K562 (cell line): ENCODE measurements around the gene FCHSD1. TPM values are rescaled to one million over a fixed set of nuclear protein-coding genes. Genes with fewer than 3 reads are reported as not detected.
A peak's percentile ranks its signal among the peaks of the same experiment; 100 is the strongest.

Source experiments
- ATF7 ChIP-seq: fragments of 450-650 bp; IDR thresholded peaks from 2 replicates; pipeline ENCODE4 v1.7.1; 2014; ENCODE audit warnings: mild to moderate bottlenecking, moderate library complexity
- CBFA2T2 ChIP-seq: fragments of 450-650 bp; conservative IDR thresholded peaks from 2 replicates; pipeline ENCODE4 v1.6.1; 2017; ENCODE audit warnings: mild to moderate bottlenecking
- CBX3 ChIP-seq, 2 experiments: IDR thresholded peaks; 1 replicate in 1 of 2; 2 replicates in 1 of 2; pipeline ENCODE4 v1.6.1; 2012; ENCODE audit warnings: inconsistent platforms in 2 of 2, low read length in 2 of 2, borderline replicate concordance in 1 of 2, control low read depth in 1 of 2
- CREB1 ChIP-seq, 2 experiments: sonication (generic) in 1 of 2; formaldehyde crosslinking in 1 of 2; IDR thresholded peaks; 2 replicates each; pipeline versions ENCODE4 v1.6.1 to v1.8.0; 2012 to 2022; ENCODE audit warnings: inconsistent platforms in 1 of 2, mild to moderate bottlenecking in 1 of 2, missing genetic modification reagents in 1 of 2, moderate library complexity in 1 of 2
- CTBP1 ChIP-seq: fragments of 450-650 bp; IDR thresholded peaks from 2 replicates; pipeline ENCODE4 v1.6.1; 2016; ENCODE audit warnings: borderline replicate concordance
- CTCF ChIP-seq, 3 experiments: IDR thresholded peaks in 2 of 3; conservative IDR thresholded peaks in 1 of 3; 2 replicates each; pipeline ENCODE4 v1.5.1; 2011 to 2012; ENCODE audit warnings: low read length in 3 of 3, mild to moderate bottlenecking in 3 of 3, control low read depth in 2 of 3, improper control_type of control experiment in 1 of 3, inconsistent platforms in 1 of 3, low read depth in 1 of 3, mixed read lengths in 1 of 3, moderate library complexity in 1 of 3; ENCODE audit not compliant: insufficient read depth in 2 of 3
- DIDO1 ChIP-seq: fragments of 450-650 bp; IDR thresholded peaks from 2 replicates; pipeline ENCODE4 v1.6.1; 2016; ENCODE audit warnings: low read depth, missing biosample characterization, missing genetic modification characterization
- EHMT2 ChIP-seq: fragments of 450-650 bp; IDR thresholded peaks from 2 replicates; pipeline ENCODE4 v1.6.1; 2018; ENCODE audit warnings: antibody characterized with exemption
- FIP1L1 ChIP-seq: fragments of 200-400 bp; formaldehyde crosslinking; IDR thresholded peaks from 2 replicates; pipeline ENCODE4 v1.6.1; 2018; ENCODE audit warnings: mild to moderate bottlenecking, low read depth, low read length; ENCODE audit not compliant: poor library complexity, severe bottlenecking
- HMBOX1 ChIP-seq: sonication (generic); IDR thresholded peaks from 2 replicates; pipeline ENCODE4 v1.6.1; 2016
- JUND ChIP-seq, 2 experiments: IDR thresholded peaks; 2 replicates in 1 of 2; 3 replicates in 1 of 2; pipeline ENCODE4 v1.6.1; 2011; ENCODE audit warnings: borderline replicate concordance in 2 of 2, low read depth in 2 of 2, low read length in 2 of 2, improper control_type of control experiment in 1 of 2, missing biosample characterization in 1 of 2, missing genetic modification characterization in 1 of 2, missing genetic modification reagents in 1 of 2
- LCOR ChIP-seq: sonication (generic); formaldehyde crosslinking; IDR thresholded peaks from 2 replicates; pipeline ENCODE4 v1.8.0; 2022; ENCODE audit warnings: mild to moderate bottlenecking, missing genetic modification reagents
- MAFF ChIP-seq: IDR thresholded peaks from 2 replicates; pipeline ENCODE4 v1.6.1; 2012; ENCODE audit warnings: low read length, improper control_type of control experiment
- MCM7 ChIP-seq, 2 experiments: fragments of 450-650 bp; IDR thresholded peaks; 2 replicates each; pipeline ENCODE4 v1.6.1; 2016 to 2018
- MYC ChIP-seq, 2 experiments: fragments of 250-450 bp in 1 of 2; sonication (Bioruptor Pico) in 1 of 2; IDR thresholded peaks; 2 replicates each; pipeline versions ENCODE4 v1.5.1 to v1.6.1; 2012 to 2021; ENCODE audit warnings: low read depth in 2 of 2, borderline replicate concordance in 1 of 2, improper control_type of control experiment in 1 of 2, low read length in 1 of 2, mild to moderate bottlenecking in 1 of 2, moderate library complexity in 1 of 2
- NFE2 ChIP-seq: IDR thresholded peaks from 2 replicates; pipeline ENCODE4 v1.6.1; 2014; ENCODE audit warnings: antibody characterized with exemption, low read depth
- RAD51 ChIP-seq: fragments of 450-650 bp; IDR thresholded peaks from 2 replicates; pipeline ENCODE4 v1.7.1; 2016; ENCODE audit warnings: low read depth, mild to moderate bottlenecking, borderline replicate concordance
- RBM17 ChIP-seq: fragments of 200-400 bp; formaldehyde crosslinking; IDR thresholded peaks from 2 replicates; pipeline ENCODE4 v1.6.1; 2017; ENCODE audit warnings: low read depth, mild to moderate bottlenecking, low read length, borderline replicate concordance
- ZFP36 ChIP-seq: fragments of 150-350 bp; IDR thresholded peaks from 2 replicates; pipeline ENCODE4 v1.6.1; 2018; ENCODE audit warnings: low read length, low read depth; ENCODE audit not compliant: partially characterized antibody
- ZNF592 ChIP-seq: fragments of 450-650 bp; IDR thresholded peaks from 2 replicates; pipeline ENCODE4 v1.6.1; 2017; ENCODE audit warnings: antibody characterized with exemption, mild to moderate bottlenecking
- ZNF76 ChIP-seq: fragments of 250-450 bp; sonication (Bioruptor Pico); IDR thresholded peaks from 2 replicates; pipeline ENCODE4 v1.4.0; 2020; ENCODE audit warnings: mild to moderate bottlenecking, moderate library complexity, borderline replicate concordance
- ZNF764 ChIP-seq: fragments of 250-450 bp; sonication (Bioruptor Pico); IDR thresholded peaks from 2 replicates; pipeline ENCODE4 v1.4.0; 2020; ENCODE audit warnings: low read depth, mild to moderate bottlenecking, moderate library complexity
- polyA plus RNA-seq, 8 experiments: library from polyadenylated mRNA; depleted of rRNA in 4 of 8; stranded (reverse) in 5 of 8; unstranded in 3 of 8; fragments of >200 nt; fragmentation: Nextera tagmentation in 2 of 8; fragmentation: Illumina TruSeq in 1 of 8; extraction: Ambion mirVana in 2 of 8; extraction: Trizol in 1 of 8; gene quantifications; 2 replicates each; pipeline versions ENCODE4 v1.2.1 to v1.2.3, GENCODE V29; 2011 to 2014; ENCODE audit warnings: inconsistent platforms in 1 of 8, missing spikeins in 1 of 8
- total RNA-seq, 7 experiments: library from RNA; depleted of rRNA in 6 of 7; stranded (reverse); fragments of >200 nt in 6 of 7; fragmentation: Illumina TruSeq in 2 of 7; extraction: Trizol in 2 of 7; gene quantifications; 2 replicates each; pipeline versions ENCODE4 v1.2.1 to v1.2.3, GENCODE V29; 2011 to 2021; ENCODE audit warnings: low replicate concordance in 1 of 7

The FCHSD1 gene
- total and polyA plus RNA-seq, 9 of the 15 experiments (the other 6 are each of a cell fraction or from before 2014, with no cell fraction given) = 0.35 to 37.5 (median 13.6) TPM

GRCh38 chr5:141669520-141669919, 18.3 kb upstream of the FCHSD1 start (continued):
- TF ChIP-seq JUND (IDR thresholded peaks at IDR 0.05; ENCODE audit: borderline replicate concordance, low read depth, low read length) (peak; percentile 17; the same call in 1 of the 2 replicates), JUND (tag; IDR thresholded peaks at IDR 0.05; ENCODE audit: borderline replicate concordance, low read depth, low read length) (no peak), CBFA2T2 (no peak), FIP1L1 (no peak), RAD51 (peak; percentile 11; the same call in 1 of the 2 replicates), CTBP1 (peak; percentile 98), MAFF (peak; percentile 3; the same call in 1 of the 2 replicates), ZNF592 (peak; percentile 56), RBM17 (no peak), MCM7 (IDR thresholded peaks at IDR 0.05) (no peak), EHMT2 (0 out of 2 replicates have a peak, but pooled peaks have one; percentile 14), ATF7 (peak; percentile 53; the same call in 1 of the 2 replicates), DIDO1 (no peak), CTCF (IDR thresholded peaks at IDR 0.05 in 2 of 3, conservative IDR thresholded peaks at IDR 0.05 in 1 of 3; ENCODE audit: insufficient read depth in 2 of 3, low read depth in 1 of 3, low read length in 3 of 3) (peak; percentile 44 to 60 (median 52); a peak in 4 of 6 replicates), HMBOX1 (no peak), ZNF76 (CRISPR knock-in tag) (no peak), LCOR (CRISPR knock-in tag) (peak; percentile 57; the same call in 1 of the 2 replicates), ZNF764 (CRISPR knock-in tag) (no peak), CREB1 (IDR thresholded peaks at IDR 0.05) (no peak), CREB1 (CRISPR knock-in tag; IDR thresholded peaks at IDR 0.05) (no peak), CBX3 (IDR thresholded peaks at IDR 0.05; ENCODE audit: borderline replicate concordance in 1 of 2, low read length in 2 of 2) (peak in 1 of 2 experiments; percentile 23; a peak in 1 of 3 replicates), MYC (IDR thresholded peaks at IDR 0.05; ENCODE audit: low read depth, low read length) (peak; percentile 93), MYC (CRISPR knock-in tag; IDR thresholded peaks at IDR 0.05; ENCODE audit: borderline replicate concordance, low read depth) (no peak), NFE2 (peak; percentile 10; the same call in 1 of the 2 replicates), ZFP36 (no peak)
